ENCODE measurements around the gene STKLD1. TPM values are rescaled to one million over a fixed set of nuclear protein-coding genes. Genes with fewer than 3 reads are reported as not detected.

Gene STKLD1
- polyA plus RNA-seq, 4 donors, result 0.79 to 8.1 (median 3.0) TPM

GRCh38 chr9:133423216-133423615 lies 47.0 kb downstream of the STKLD1 start:
- Histone ChIP-seq H3K27ac (ENCODE audit: low read depth in 1 of 3, low read length in 2 of 3) (no peak overlapping the region), H3K4me3 (ENCODE audit: low read depth in 1 of 3, low read length in 3 of 3) (no peak overlapping the region), H3K36me3 (ENCODE audit: control insufficient read depth in 3 of 3, insufficient read depth in 2 of 3, low read depth in 1 of 3, low read length in 3 of 3) (no peaks in the 10 kb centered on the region), H3K27me3 (ENCODE audit: control insufficient read depth in 3 of 3, insufficient read depth in 3 of 3, low read length in 3 of 3) (peaks cover 0 to 6% (median 4%) of the 10 kb centered on the region in 3 donors), H3K4me1 (ENCODE audit: control insufficient read depth in 3 of 3, insufficient read depth in 2 of 3, low read depth in 1 of 3, low read length in 2 of 3) (peaks cover 2 to 11% (median 2%) of the 10 kb centered on the region in 3 donors), H3K9me3 (ENCODE audit: control insufficient read depth in 2 of 2, insufficient read depth in 1 of 2, low read depth in 1 of 2, low read length in 1 of 2) (no peaks in the 10 kb centered on the region)
- no peak for DNase-seq
- FAIRE-seq, result no peak
- 61 to 77% (median 68%) methylated on average over 3 of the region's 3 CpGs for WGBS, 3 donors

DNA sequence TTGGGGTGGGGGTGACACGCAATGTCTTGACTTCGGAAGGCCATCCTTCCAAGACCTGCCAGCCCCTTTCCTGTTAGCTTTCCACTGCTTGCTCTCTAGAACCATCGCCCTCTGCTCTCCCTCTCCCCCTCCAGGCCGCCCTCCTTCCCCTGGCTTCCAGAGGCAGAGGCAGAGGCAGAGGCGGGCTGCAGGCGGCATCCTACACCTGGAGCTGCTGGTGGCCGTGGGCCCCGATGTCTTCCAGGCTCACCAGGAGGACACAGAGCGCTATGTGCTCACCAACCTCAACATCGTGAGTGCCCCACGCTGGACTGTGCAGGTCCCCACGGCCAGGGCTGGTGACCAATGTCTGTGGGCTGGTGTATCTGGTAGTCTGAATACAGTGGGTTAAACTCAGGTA lies 48.0 kb downstream of the STKLD1 start:
- no peak for FAIRE-seq
- Histone ChIP-seq H3K4me3 (ENCODE audit: low read depth in 1 of 3, low read length in 3 of 3) (no peak overlapping the region), H3K27me3 (ENCODE audit: control insufficient read depth in 3 of 3, insufficient read depth in 3 of 3, low read length in 3 of 3) (peaks cover 0 to 7% (median 4%) of the 10 kb centered on the region in 3 donors), H3K9me3 (ENCODE audit: control insufficient read depth in 2 of 2, insufficient read depth in 1 of 2, low read depth in 1 of 2, low read length in 1 of 2) (no peaks in the 10 kb centered on the region), H3K4me1 (ENCODE audit: control insufficient read depth in 3 of 3, insufficient read depth in 2 of 3, low read depth in 1 of 3, low read length in 2 of 3) (peaks cover 2 to 9% (median 4%) of the 10 kb centered on the region in 3 donors), H3K36me3 (ENCODE audit: control insufficient read depth in 3 of 3, insufficient read depth in 2 of 3, low read depth in 1 of 3, low read length in 3 of 3) (no peaks in the 10 kb centered on the region), H3K27ac (ENCODE audit: low read depth in 1 of 3, low read length in 2 of 3) (no peak overlapping the region)
- WGBS, 3 donors, result 90 to 95% (median 95%) methylated on average over 12 of the region's 12 CpGs
- no peak for DNase-seq

GRCh38 chr9:133425049-133425632 lies 49.0 kb downstream of the STKLD1 start:
- Histone ChIP-seq H3K4me1 (ENCODE audit: control insufficient read depth in 3 of 3, insufficient read depth in 2 of 3, low read depth in 1 of 3, low read length in 2 of 3) (peaks cover 0 to 5% (median 4%) of the 10 kb centered on the region in 3 donors), H3K9me3 (ENCODE audit: control insufficient read depth in 2 of 2, insufficient read depth in 1 of 2, low read depth in 1 of 2, low read length in 1 of 2) (no peaks in the 10 kb centered on the region), H3K4me3 (ENCODE audit: low read depth in 1 of 3, low read length in 3 of 3) (no peak overlapping the region), H3K27ac (ENCODE audit: low read depth in 1 of 3, low read length in 2 of 3) (no peak overlapping the region), H3K27me3 (ENCODE audit: control insufficient read depth in 3 of 3, insufficient read depth in 3 of 3, low read length in 3 of 3) (peaks cover 2 to 7% (median 4%) of the 10 kb centered on the region in 3 donors), H3K36me3 (ENCODE audit: control insufficient read depth in 3 of 3, insufficient read depth in 2 of 3, low read depth in 1 of 3, low read length in 3 of 3) (no peaks in the 10 kb centered on the region)
- WGBS, 3 donors, result 87 to 91% (median 88%) methylated on average over 22 of the region's 22 CpGs
- FAIRE-seq, result no peak
- DNase-seq, result no peak

DNA sequence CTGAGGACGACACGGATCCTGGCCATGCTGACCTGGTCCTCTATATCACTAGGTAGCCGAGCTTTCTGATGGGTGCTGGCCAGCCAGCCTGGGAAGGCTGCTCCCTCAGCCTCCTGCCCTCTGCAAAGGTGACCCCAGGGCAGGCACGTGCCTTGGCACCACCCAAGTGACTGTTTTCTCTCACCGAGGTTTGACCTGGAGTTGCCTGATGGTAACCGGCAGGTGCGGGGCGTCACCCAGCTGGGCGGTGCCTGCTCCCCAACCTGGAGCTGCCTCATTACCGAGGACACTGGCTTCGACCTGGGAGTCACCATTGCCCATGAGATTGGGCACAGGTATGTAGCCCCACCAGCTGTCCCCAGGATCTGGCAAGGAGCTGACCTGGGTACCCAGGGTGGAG lies 49.8 kb downstream of the STKLD1 start:
- Histone ChIP-seq H3K27me3 (ENCODE audit: control insufficient read depth in 3 of 3, insufficient read depth in 3 of 3, low read length in 3 of 3) (peaks cover 2 to 7% (median 4%) of the 10 kb centered on the region in 3 donors), H3K27ac (ENCODE audit: low read depth in 1 of 3, low read length in 2 of 3) (no peak overlapping the region), H3K9me3 (ENCODE audit: control insufficient read depth in 2 of 2, insufficient read depth in 1 of 2, low read depth in 1 of 2, low read length in 1 of 2) (no peaks in the 10 kb centered on the region), H3K4me1 (ENCODE audit: control insufficient read depth in 3 of 3, insufficient read depth in 2 of 3, low read depth in 1 of 3, low read length in 2 of 3) (peaks cover 0 to 5% (median 4%) of the 10 kb centered on the region in 3 donors), H3K36me3 (ENCODE audit: control insufficient read depth in 3 of 3, insufficient read depth in 2 of 3, low read depth in 1 of 3, low read length in 3 of 3) (no peaks in the 10 kb centered on the region), H3K4me3 (ENCODE audit: low read depth in 1 of 3, low read length in 3 of 3) (no peak overlapping the region)
- no peak for FAIRE-seq
- peak in 1 of 2 donors; percentile 47 for DNase-seq
- WGBS, 3 donors, result 15 to 72% (median 27%) methylated on average over 11 of the region's 11 CpGs

- Histone ChIP-seq H3K36me3 (ENCODE audit: control insufficient read depth in 3 of 3, insufficient read depth in 2 of 3, low read depth in 1 of 3, low read length in 3 of 3) (no peaks in the 10 kb centered on the region), H3K27ac (ENCODE audit: low read depth in 1 of 3, low read length in 2 of 3) (no peak overlapping the region), H3K4me3 (ENCODE audit: low read depth in 1 of 3, low read length in 3 of 3) (no peak overlapping the region), H3K27me3 (ENCODE audit: control insufficient read depth in 3 of 3, insufficient read depth in 3 of 3, low read length in 3 of 3) (peaks cover 2 to 7% (median 4%) of the 10 kb centered on the region in 3 donors), H3K4me1 (ENCODE audit: control insufficient read depth in 3 of 3, insufficient read depth in 2 of 3, low read depth in 1 of 3, low read length in 2 of 3) (peaks cover 0 to 4% (median 3%) of the 10 kb centered on the region in 3 donors), H3K9me3 (ENCODE audit: control insufficient read depth in 2 of 2, insufficient read depth in 1 of 2, low read depth in 1 of 2, low read length in 1 of 2) (no peaks in the 10 kb centered on the region)
- WGBS, 3 donors, result 58 to 60% (median 60%) methylated on average over 10 of the region's 10 CpGs
- FAIRE-seq, result no peak
- DNase-seq, result no peak
These were observed 51.6 kb downstream of the STKLD1 start for GRCh38 chr9:133427658-133428348.

- FAIRE-seq (no peak), DNase-seq (peak in 1 of 2 donors; percentile 53)
- WGBS, 3 donors, result 1 to 2% (median 1%) methylated on average over 24 to 57 of the region's 57 CpGs
- H3K36me3 ChIP-seq (ENCODE audit: control insufficient read depth in 3 of 3, insufficient read depth in 2 of 3, low read depth in 1 of 3, low read length in 3 of 3), result no peaks in the 10 kb centered on the region
- H3K9me3 ChIP-seq (ENCODE audit: control insufficient read depth in 2 of 2, insufficient read depth in 1 of 2, low read depth in 1 of 2, low read length in 1 of 2), result no peaks in the 10 kb centered on the region
- H3K27me3 ChIP-seq (ENCODE audit: control insufficient read depth in 3 of 3, insufficient read depth in 3 of 3, low read length in 3 of 3), result peaks cover 2 to 7% (median 4%) of the 10 kb centered on the region in 3 donors
- H3K4me3 ChIP-seq (ENCODE audit: low read depth in 1 of 3, low read length in 3 of 3), result peak overlapping the region in 1 of 3 donors; percentile 27
- H3K4me1 ChIP-seq (ENCODE audit: control insufficient read depth in 3 of 3, insufficient read depth in 2 of 3, low read depth in 1 of 3, low read length in 2 of 3), result peaks cover 0 to 4% (median 3%) of the 10 kb centered on the region in 3 donors
- H3K27ac ChIP-seq (ENCODE audit: low read depth in 1 of 3, low read length in 2 of 3), result no peak overlapping the region
These were observed 52.5 kb downstream of the STKLD1 start for GRCh38 chr9:133428617-133429101.

- H3K27me3 ChIP-seq (ENCODE audit: control insufficient read depth in 3 of 3, insufficient read depth in 3 of 3, low read length in 3 of 3), result peaks cover 2 to 7% (median 4%) of the 10 kb centered on the region in 3 donors
- H3K4me1 ChIP-seq (ENCODE audit: control insufficient read depth in 3 of 3, insufficient read depth in 2 of 3, low read depth in 1 of 3, low read length in 2 of 3), result peaks cover 0 to 4% (median 3%) of the 10 kb centered on the region in 3 donors
- no peak overlapping the region for H3K4me3 ChIP-seq (ENCODE audit: low read depth in 1 of 3, low read length in 3 of 3)
- FAIRE-seq (no peak), DNase-seq (no peak)
- no peak overlapping the region for H3K27ac ChIP-seq (ENCODE audit: low read depth in 1 of 3, low read length in 2 of 3)
- 6 to 13% (median 6%) methylated on average over 13 to 18 of the region's 18 CpGs for WGBS, 3 donors
- no peaks in the 10 kb centered on the region for H3K9me3 ChIP-seq (ENCODE audit: control insufficient read depth in 2 of 2, insufficient read depth in 1 of 2, low read depth in 1 of 2, low read length in 1 of 2)
- no peaks in the 10 kb centered on the region for H3K36me3 ChIP-seq (ENCODE audit: control insufficient read depth in 3 of 3, insufficient read depth in 2 of 3, low read depth in 1 of 3, low read length in 3 of 3)
These were observed 53.0 kb downstream of the STKLD1 start for GRCh38 chr9:133429214-133429613.

DNA sequence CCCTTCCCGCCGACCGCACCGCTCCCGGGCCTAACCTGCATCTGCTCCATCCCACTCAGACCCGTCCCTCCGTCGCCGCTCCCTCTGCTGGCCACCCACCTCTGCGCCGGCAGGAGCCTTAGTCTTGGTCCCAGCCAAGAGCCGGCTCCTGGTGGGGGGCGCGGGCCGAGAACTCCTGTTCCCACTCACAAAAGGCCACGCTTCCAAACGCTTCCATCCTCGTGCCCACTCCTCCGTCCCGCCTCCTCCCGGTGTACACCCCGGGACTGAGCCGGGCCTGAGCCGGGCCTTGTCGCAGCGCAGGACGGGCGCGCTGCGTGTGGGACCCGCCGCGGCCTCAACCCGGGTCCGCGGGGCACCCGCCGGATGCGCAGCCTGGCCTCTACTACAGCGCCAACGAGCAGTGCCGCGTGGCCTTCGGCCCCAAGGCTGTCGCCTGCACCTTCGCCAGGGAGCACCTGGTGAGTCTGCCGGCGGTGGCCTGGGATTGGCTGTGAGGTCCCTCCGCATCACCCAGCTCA lies 53.5 kb downstream of the STKLD1 start:
- WGBS, 3 donors, result 21 to 29% (median 25%) methylated on average over 37 to 49 of the region's 49 CpGs
- FAIRE-seq, result no peak

More for the DNA sequence above, 53.5 kb downstream of the STKLD1 start:
- Histone ChIP-seq H3K36me3 (ENCODE audit: control insufficient read depth in 3 of 3, insufficient read depth in 2 of 3, low read depth in 1 of 3, low read length in 3 of 3) (no peaks in the 10 kb centered on the region), H3K4me1 (ENCODE audit: control insufficient read depth in 3 of 3, insufficient read depth in 2 of 3, low read depth in 1 of 3, low read length in 2 of 3) (peaks cover 0 to 4% (median 3%) of the 10 kb centered on the region in 3 donors), H3K27ac (ENCODE audit: low read depth in 1 of 3, low read length in 2 of 3) (no peak overlapping the region), H3K9me3 (ENCODE audit: control insufficient read depth in 2 of 2, insufficient read depth in 1 of 2, low read depth in 1 of 2, low read length in 1 of 2) (no peaks in the 10 kb centered on the region), H3K4me3 (ENCODE audit: low read depth in 1 of 3, low read length in 3 of 3) (no peak overlapping the region), H3K27me3 (ENCODE audit: control insufficient read depth in 3 of 3, insufficient read depth in 3 of 3, low read length in 3 of 3) (peaks cover 2 to 7% (median 4%) of the 10 kb centered on the region in 3 donors)
- DNase-seq, result peak; percentile 35 to 65
